ENCODE measurements around the gene CCDC187. TPM values are rescaled to one million over a fixed set of nuclear protein-coding genes. Genes with fewer than 3 reads are reported as not detected.
A peak's percentile ranks its signal among the peaks of the same experiment; 100 is the strongest.

Gene CCDC187
- total RNA-seq, 1 experiment from 2014 or later, result 0.04 TPM

DNA sequence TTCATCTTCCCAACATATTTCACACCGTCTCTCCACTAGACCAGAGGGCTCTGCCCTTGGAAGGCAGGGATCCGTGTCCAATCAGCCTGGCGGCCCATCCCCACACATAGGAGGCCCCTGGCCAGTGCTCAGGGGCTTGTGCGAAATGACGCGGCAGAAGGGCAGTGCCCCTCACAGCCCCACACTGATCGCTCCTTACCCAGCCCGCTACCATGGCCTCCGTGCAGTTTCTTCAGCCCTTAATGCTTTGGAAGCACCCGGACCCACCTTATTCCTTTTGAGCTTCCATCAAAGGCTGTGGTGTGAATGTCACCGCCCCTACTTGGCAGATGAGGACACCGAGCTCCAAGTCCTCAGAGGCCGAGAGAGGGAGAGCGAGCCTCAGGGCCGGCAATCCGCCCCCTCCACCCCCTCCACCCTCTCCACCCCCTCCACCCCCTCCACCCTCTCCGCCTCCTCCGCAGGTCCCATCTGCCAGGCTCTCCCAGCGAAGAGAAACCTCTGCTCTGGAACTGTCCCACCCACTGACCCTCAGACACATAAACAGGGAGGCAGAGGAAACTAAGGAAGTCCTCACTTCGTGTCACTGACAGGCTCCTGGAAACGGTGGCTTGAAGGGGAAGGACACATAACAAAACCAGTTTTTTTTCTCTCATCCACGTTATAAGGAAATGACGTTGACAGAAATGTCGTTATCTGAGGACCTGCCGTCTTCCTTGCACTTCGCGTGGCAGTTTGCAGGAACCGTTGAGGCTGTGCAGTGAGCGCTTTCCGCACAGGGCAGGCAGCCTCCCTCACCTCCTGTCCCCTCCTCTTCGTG, 72.2 kb downstream of the CCDC187 start:
- ATAC-seq (no peak), DNase-seq (ENCODE audit: low spot score) (no peak)
- Mint-ChIP-seq H3K27ac (peak overlapping the region; percentile 72; the same call in 1 of the 2 replicates), H3K27me3 (ENCODE audit: low read depth) (no peaks in the 10 kb centered on the region), H3K4me1 (peaks cover 4% of the 10 kb centered on the region; the same call in 1 of the 2 replicates), H3K4me3 (no peak overlapping the region), H3K9me3 (no peaks in the 10 kb centered on the region), H3K36me3 (peaks cover 10% of the 10 kb centered on the region)
- ChIA-PET CTCF (no interaction called here), POLR2A (no interaction called here)
- no peak for TF ChIP-seq TEAD4 (CRISPR knock-in tag; IDR thresholded peaks at IDR 0.05)
- no peak for TF ChIP-seq STAT6 (CRISPR knock-in tag; conservative IDR thresholded peaks at IDR 0.05; ENCODE audit: low read depth)
- TF ChIP-seq FOXJ3 (CRISPR knock-in tag; IDR thresholded peaks at IDR 0.05; ENCODE audit: borderline replicate concordance), result no peak
- no peak for TF ChIP-seq ZNF512 (CRISPR knock-in tag; IDR thresholded peaks at IDR 0.05; ENCODE audit: borderline replicate concordance)
- TF ChIP-seq CDX4 (CRISPR knock-in tag; IDR thresholded peaks at IDR 0.05; ENCODE audit: borderline replicate concordance), result no peak
- no peak for TF ChIP-seq TEAD1 (CRISPR knock-in tag; IDR thresholded peaks at IDR 0.05)
- TF ChIP-seq AFF4 (CRISPR knock-in tag; IDR thresholded peaks at IDR 0.05; ENCODE audit: borderline replicate concordance), result no peak

DNA sequence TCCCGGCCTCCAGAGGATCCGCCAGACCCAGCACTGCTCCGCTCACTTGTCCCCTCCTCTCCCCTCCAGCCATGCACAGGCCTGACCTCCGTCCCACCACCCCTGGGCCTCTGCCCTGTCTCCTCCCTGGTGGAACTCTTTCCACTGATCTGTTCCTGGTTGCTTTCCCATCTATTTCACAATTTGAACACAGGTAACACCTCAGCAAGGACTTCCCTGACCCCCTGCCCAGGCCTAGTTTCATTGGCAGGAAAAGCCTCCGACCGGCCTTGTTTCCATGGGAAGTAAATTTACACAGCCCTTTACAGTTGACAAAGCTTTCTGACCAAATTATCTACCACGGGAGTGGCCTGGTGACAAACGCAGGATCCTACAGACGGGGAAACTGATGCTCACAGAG, 73.1 kb downstream of the CCDC187 start:
- ATAC-seq (no peak), DNase-seq (ENCODE audit: low spot score) (no peak)
- POLR2A ChIA-PET, result no interaction called here
- Mint-ChIP-seq H3K4me3 (no peak overlapping the region), H3K9me3 (no peaks in the 10 kb centered on the region), H3K27ac (peak overlapping the region; percentile 34; the same call in 1 of the 2 replicates), H3K4me1 (peaks cover 4% of the 10 kb centered on the region; the same call in 1 of the 2 replicates), H3K27me3 (ENCODE audit: low read depth) (no peaks in the 10 kb centered on the region), H3K36me3 (peaks cover 10% of the 10 kb centered on the region)
- CTCF ChIA-PET, result interaction anchor here (0.8 kb wide), 1 partner anchor 95 kb away, joined by 3 read pairs; no protein-coding TSS in a partner anchor
- TF ChIP-seq TEAD1 (CRISPR knock-in tag; IDR thresholded peaks at IDR 0.05) (no peak), ZNF423 (CRISPR knock-in tag; IDR thresholded peaks at IDR 0.05) (no peak), RELA (CRISPR knock-in tag; IDR thresholded peaks at IDR 0.05; ENCODE audit: borderline replicate concordance) (no peak), SMAD4 (CRISPR knock-in tag; IDR thresholded peaks at IDR 0.05) (no peak), E2F5 (CRISPR knock-in tag; IDR thresholded peaks at IDR 0.05) (no peak), FOXK1 (CRISPR knock-in tag; IDR thresholded peaks at IDR 0.05) (no peak), NR3C1 (CRISPR knock-in tag; conservative IDR thresholded peaks at IDR 0.05; ENCODE audit: low read depth) (no peak), JAZF1 (CRISPR knock-in tag; IDR thresholded peaks at IDR 0.05) (no peak), ESRRA (CRISPR knock-in tag; IDR thresholded peaks at IDR 0.05; ENCODE audit: borderline replicate concordance) (no peak), TP53 (CRISPR knock-in tag; IDR thresholded peaks at IDR 0.05) (no peak)
- TF ChIP-seq, protein P1, sequence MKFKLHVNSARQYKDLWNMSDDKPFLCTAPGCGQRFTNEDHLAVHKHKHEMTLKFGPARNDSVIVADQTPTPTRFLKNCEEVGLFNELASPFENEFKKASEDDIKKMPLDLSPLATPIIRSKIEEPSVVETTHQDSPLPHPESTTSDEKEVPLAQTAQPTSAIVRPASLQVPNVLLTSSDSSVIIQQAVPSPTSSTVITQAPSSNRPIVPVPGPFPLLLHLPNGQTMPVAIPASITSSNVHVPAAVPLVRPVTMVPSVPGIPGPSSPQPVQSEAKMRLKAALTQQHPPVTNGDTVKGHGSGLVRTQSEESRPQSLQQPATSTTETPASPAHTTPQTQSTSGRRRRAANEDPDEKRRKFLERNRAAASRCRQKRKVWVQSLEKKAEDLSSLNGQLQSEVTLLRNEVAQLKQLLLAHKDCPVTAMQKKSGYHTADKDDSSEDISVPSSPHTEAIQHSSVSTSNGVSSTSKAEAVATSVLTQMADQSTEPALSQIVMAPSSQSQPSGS (CRISPR knock-in tag; IDR thresholded peaks at IDR 0.05; ENCODE audit: borderline replicate concordance, low read depth), result no peak
- TF ChIP-seq, protein P2, sequence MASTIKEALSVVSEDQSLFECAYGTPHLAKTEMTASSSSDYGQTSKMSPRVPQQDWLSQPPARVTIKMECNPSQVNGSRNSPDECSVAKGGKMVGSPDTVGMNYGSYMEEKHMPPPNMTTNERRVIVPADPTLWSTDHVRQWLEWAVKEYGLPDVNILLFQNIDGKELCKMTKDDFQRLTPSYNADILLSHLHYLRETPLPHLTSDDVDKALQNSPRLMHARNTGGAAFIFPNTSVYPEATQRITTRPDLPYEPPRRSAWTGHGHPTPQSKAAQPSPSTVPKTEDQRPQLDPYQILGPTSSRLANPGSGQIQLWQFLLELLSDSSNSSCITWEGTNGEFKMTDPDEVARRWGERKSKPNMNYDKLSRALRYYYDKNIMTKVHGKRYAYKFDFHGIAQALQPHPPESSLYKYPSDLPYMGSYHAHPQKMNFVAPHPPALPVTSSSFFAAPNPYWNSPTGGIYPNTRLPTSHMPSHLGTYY (CRISPR knock-in tag; IDR thresholded peaks at IDR 0.05), result no peak
- TF ChIP-seq, protein P3, sequence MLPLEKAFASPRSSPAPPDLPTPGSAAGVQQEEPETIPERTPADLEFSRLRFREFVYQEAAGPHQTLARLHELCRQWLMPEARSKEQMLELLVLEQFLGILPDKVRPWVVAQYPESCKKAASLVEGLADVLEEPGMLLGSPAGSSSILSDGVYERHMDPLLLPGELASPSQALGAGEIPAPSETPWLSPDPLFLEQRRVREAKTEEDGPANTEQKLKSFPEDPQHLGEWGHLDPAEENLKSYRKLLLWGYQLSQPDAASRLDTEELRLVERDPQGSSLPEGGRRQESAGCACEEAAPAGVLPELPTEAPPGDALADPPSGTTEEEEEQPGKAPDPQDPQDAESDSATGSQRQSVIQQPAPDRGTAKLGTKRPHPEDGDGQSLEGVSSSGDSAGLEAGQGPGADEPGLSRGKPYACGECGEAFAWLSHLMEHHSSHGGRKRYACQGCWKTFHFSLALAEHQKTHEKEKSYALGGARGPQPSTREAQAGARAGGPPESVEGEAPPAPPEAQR (CRISPR knock-in tag; IDR thresholded peaks at IDR 0.05), result no peak
